ENCODE measurements around the gene EVX2. TPM values are rescaled to one million over a fixed set of nuclear protein-coding genes. Genes with fewer than 3 reads are reported as not detected.

Gene EVX2
- total RNA-seq, 4 donors from 2014 or later, result not detected

DNA sequence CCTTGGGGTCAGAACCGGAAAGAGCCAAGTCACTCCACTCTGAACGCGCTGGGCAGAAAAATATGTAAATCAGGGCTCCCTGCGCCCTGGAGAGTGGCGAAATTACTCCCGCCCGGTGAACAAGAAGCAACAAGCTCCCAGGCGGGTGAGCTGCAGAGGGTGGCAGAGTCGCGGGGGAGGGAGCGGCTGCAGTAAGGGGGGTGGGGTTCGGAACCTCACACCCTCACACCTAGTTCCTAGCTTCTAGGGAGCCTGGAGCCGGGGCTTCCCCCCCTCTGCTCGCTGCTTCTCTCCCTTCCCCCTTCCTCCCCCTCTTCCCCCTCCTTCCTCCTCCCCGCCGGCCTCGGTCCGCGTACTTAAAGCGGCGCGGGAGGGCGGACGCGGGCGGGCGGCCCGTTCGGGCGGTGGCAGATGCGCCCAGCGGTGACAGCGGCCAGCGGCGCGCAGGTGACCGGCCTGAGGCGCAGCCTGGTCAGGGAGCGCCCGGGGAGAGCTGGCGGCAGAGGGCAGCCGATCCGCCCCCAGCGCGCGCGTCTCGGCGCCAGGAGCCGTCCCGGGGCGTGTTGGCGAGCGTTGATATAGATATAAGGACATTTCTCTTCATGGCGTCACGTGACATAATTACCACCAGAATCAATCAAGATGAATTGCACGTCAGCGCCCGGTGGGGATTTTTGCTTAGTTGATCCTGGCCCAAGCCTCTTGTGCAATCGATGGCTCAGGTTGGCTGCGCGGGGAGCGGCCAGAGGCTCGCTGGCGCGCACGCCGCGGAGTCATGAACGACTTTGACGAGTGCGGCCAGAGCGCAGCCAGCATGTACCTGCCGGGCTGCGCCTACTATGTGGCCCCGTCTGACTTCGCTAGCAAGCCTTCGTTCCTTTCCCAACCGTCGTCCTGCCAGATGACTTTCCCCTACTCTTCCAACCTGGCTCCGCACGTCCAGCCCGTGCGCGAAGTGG is 23.1 kb upstream of the EVX2 start, which contains the start of gene HOXD11:
Gene HOXD11 (plus strand): TSS at position 700 of the 959 bp plus-strand sequence. CDS start 76 bp downstream, at position 776.
- DNase-seq, result peak in 1 of 2 donors; percentile 35
- WGBS, 2 donors, result 2 to 3% methylated on average over 37 to 48 of the region's 85 CpGs
- Histone ChIP-seq H3K27ac (no peak within 1 kb of the TSS), H3K4me1 (peaks cover 10 to 33% of the 10 kb centered on the region in 2 donors), H3K4me3 (replicated peaks in 1 of 3) (peak within 1 kb of the TSS in 1 of 3 donors; percentile 9), H3K27me3 (peaks cover 74% of the 10 kb centered on the region), H3K9me3 (no peaks in the 10 kb centered on the region), H3K36me3 (no peaks in the 10 kb centered on the region)
- no peak for TF ChIP-seq POLR2A (IDR thresholded peaks at IDR 0.05)
- TF ChIP-seq, protein P1, sequence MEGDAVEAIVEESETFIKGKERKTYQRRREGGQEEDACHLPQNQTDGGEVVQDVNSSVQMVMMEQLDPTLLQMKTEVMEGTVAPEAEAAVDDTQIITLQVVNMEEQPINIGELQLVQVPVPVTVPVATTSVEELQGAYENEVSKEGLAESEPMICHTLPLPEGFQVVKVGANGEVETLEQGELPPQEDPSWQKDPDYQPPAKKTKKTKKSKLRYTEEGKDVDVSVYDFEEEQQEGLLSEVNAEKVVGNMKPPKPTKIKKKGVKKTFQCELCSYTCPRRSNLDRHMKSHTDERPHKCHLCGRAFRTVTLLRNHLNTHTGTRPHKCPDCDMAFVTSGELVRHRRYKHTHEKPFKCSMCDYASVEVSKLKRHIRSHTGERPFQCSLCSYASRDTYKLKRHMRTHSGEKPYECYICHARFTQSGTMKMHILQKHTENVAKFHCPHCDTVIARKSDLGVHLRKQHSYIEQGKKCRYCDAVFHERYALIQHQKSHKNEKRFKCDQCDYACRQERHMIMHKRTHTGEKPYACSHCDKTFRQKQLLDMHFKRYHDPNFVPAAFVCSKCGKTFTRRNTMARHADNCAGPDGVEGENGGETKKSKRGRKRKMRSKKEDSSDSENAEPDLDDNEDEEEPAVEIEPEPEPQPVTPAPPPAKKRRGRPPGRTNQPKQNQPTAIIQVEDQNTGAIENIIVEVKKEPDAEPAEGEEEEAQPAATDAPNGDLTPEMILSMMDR (IDR thresholded peaks at IDR 0.05), result no peak
- intact Hi-C loops (cut with DNase I), result no loop called here

DNA sequence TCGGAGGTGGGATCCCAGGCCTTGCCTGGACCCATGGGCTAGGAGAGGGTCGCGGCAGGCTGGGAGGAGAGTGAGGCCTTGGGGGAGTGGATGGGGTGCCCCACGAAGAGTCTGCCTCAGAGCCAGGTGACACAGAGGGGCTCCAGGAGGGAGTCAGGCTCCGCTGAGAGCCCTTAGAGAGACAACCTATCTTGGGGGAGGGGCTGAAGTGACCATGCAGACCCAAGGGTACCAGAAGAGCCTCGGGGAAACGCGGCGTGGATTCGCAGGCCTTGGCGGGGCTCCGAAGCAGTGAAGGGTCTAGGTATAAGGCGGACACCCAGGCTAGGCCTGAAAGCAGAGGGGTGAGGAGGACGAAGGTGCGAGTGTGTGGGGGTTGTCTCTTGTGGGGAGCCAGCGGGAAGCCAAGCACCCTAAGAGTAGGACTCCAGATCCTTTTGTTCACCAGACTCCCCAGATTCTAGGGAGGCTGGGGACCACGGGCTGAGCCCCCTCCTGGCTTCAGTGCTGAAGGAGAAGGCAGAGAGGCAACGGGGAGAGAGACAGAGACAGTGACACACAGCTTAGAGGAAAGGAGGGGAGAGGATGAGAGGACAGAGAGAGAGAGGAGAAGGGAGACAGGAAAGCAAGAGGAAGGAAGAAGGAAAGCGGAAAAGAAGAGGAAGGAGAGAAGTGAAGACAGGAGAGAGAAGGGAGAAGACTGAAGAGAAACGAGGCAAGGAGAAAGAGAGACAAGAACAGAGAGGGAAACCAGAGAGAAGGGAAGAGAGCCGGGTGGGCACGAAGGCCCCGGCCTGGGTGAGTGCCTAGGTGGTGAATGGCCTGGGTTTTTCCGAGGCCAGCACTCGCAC is 22.2 kb upstream of the EVX2 start:
- Histone ChIP-seq H3K36me3 (no peaks in the 10 kb centered on the region), H3K27ac (no peak overlapping the region), H3K27me3 (peaks cover 75% of the 10 kb centered on the region), H3K4me3 (replicated peaks in 1 of 3) (no peak overlapping the region), H3K9me3 (no peaks in the 10 kb centered on the region), H3K4me1 (peaks cover 10 to 33% of the 10 kb centered on the region in 2 donors)
- WGBS, 2 donors, result 5 to 12% methylated on average over 22 to 24 of the region's 25 CpGs
- no peak for DNase-seq
- TF ChIP-seq, protein P1 (IDR thresholded peaks at IDR 0.05), result no peak
- no peak for TF ChIP-seq POLR2A (IDR thresholded peaks at IDR 0.05)
- intact Hi-C loops (cut with DNase I), result no loop called here

DNA sequence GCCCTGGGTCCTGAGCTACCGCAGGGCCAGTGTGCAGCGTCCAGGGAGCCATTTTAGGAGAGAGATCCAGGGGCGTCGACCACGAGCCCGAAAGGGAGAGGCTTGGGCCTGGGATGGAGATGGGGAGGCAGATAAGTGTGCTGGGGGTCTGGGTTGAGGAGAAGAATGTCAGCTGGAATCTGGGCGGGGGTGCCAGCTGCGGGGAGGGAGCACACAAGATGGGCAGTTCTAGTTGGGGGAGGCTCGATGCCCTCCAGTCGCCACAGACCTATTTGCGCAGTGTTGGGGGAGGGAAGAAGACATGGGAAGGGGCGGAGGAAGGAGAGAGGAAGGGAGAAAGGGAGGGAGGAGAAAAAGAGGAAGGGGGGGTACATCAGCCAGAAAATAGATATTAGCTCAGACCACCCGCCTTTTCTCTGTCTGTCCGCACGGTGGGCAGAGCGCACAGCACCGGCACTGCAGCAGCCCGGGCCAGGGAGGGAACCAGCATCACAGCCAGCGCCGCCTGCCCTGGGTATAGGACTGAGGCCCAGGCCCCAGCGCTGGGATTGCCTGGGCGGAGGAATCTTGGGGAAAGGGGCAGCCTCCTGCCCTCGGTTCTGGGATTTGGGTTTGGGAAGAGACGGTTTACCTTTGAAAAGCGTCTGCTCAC is 21.4 kb upstream of the EVX2 start:
- TF ChIP-seq, protein P1 (IDR thresholded peaks at IDR 0.05), result no peak
- no peak for TF ChIP-seq POLR2A (IDR thresholded peaks at IDR 0.05)
- WGBS, 2 donors, result 4 to 6% methylated on average over 25 of the region's 25 CpGs
- Histone ChIP-seq H3K4me1 (peaks cover 10 to 33% of the 10 kb centered on the region in 2 donors), H3K36me3 (no peaks in the 10 kb centered on the region), H3K27me3 (peaks cover 76% of the 10 kb centered on the region), H3K27ac (no peak overlapping the region), H3K9me3 (no peaks in the 10 kb centered on the region), H3K4me3 (replicated peaks in 1 of 3) (no peak overlapping the region)
- no peak for DNase-seq
- intact Hi-C loops (cut with DNase I), result no loop called here

DNA sequence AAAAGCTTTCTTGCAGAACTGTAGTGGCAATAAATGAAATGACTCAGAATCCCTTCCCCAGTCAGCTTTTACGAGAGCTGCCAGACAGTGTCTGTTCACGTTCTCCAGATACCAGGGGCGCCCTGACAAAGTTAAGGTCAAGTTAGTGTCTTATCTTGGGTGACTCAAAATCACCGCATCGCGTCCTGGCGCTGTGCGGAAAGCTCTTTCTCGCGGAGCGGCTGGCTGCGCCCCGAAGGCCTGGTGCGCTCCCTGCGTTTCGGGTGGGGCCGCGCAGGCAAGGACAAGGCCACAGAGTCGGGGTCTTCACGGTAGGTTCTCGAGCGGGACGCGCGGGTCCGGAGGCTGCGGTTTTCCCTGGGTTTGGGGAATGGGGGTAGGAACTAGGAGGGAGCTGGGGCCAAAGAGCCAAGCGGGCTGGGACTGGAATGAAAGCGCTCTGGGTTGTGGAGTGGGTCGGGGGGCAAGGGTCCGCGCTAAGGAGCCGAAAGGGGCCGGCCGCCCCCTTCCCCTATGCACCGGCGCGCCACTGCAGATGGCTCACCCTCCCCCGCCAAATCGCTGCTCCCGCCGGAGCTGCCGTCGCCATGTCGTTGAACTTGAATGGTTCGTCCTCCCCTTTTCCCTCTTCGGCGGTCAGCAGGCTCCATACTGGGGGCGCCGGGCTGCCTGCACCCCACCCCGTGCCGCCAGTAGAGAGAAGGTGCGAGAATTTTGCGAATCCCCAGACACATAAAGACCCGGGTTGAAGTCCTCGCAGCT is 20.7 kb upstream of the EVX2 start:
- 4 to 5% methylated on average over 44 to 47 of the region's 56 CpGs for WGBS, 2 donors

More for the DNA sequence above, 20.7 kb upstream of the EVX2 start:
- Histone ChIP-seq H3K36me3 (no peaks in the 10 kb centered on the region), H3K27ac (no peak overlapping the region), H3K9me3 (no peaks in the 10 kb centered on the region), H3K27me3 (peaks cover 76% of the 10 kb centered on the region), H3K4me1 (peaks cover 10 to 38% of the 10 kb centered on the region in 2 donors), H3K4me3 (replicated peaks in 1 of 3) (no peak overlapping the region)
- no peak for DNase-seq
- intact Hi-C loops (cut with DNase I), result no loop called here
- TF ChIP-seq, protein P1 (IDR thresholded peaks at IDR 0.05), result no peak
- no peak for TF ChIP-seq POLR2A (IDR thresholded peaks at IDR 0.05)

Data from thyroid gland (tissue), 4 donors.